GM18502 (cell line): ENCODE data around the gene YIPF4.
"Not testable (repeated sequence)": the region's sequence is repeated elsewhere in the genome, so short reads cannot be mapped to it uniquely, and the experiment has no call there.

Source experiments
- ATAC-seq: cut with Tn5 transposase; IDR thresholded peaks from one replicate; pipeline ENCODE4 v1.9.1; 2021; ENCODE audit warnings: mild to moderate bottlenecking; ENCODE audit not compliant: unreplicated experiment, poor library complexity

YIPF4 gene

DNA sequence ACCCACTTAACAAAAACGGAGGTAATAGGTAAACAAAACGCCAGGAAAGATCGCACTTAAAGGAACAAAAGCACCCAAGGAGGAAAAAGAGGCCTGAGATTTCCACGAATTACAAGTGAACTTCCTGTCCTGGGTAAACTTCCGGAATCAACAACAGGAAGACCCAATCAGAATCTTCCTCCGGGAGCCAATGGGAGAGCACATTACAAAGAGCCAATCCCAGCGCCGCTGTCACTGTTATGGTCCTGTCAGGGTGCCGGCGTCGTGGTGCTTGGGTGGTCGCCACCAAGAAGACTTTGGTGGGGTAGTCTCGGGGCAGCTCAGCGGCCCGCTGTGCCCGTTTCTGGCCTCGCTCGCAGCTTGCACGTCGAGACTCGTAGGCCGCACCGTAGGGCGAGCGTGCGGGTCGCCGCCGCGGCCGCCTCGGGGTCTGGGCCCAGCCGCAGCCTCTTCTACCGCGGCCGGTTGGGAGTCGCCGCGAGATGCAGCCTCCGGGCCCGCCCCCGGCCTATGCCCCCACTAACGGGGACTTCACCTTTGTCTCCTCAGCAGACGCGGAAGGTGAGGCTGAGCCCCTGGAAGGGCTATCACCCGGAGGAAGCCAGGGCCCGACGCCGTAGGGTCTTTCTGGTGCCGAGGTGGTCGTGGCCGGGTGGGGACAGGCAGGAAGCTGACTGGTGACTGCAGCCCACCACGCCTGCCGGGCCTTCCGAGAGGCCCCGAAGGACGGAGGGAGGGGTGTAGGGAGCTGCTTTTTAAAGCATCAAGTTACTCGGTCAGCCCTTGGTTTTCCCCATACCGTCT, at the start of gene YIPF4:
Gene YIPF4 (plus strand): TSS at position 231 of the 804 bp plus-strand sequence. CDS start 252 bp downstream, at position 483.
- peak; percentile 99 for ATAC-seq

DNA sequence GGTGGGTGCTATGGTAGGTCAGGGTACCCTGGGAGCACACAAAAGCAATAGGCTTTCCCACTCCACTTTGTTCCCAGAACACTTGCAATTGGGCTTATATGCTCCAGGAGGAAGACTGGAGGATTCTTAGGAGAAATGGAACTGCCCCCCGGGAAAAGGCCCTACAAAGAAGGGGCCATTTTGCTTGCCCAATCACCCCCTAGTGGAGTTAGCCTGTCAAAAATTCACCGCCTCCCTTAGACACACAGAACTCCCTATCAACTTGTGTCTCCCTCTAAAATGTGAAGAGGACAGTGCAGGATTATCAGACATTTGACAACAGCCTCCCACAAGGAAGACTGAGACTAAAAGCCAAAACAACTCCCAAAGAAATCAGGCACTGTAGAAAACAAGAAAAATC, 49.5 kb upstream of the YIPF4 start:
- no peak for ATAC-seq

- ATAC-seq: no peak
Measured at GRCh38 chr2:32229635-32230034, 48.1 kb upstream of the YIPF4 start.

DNA sequence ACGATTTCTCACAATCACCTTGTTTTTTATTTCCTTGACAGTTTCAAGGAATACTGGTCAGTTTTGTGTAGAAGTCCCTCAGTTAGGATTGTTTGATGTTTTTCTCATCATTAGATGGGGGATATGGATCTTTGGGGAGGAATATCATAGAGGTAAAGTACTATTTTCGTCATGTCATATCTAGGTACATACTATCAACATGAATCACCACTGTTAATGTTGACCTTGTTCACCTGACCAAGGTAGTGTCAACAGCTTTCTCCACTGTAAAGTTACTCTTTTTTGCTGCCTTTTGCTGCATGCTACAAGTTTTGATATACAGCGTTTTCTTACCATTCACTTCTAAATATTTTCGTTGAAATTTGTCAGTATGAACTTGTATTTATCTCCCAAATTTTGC, 45.7 kb upstream of the YIPF4 start:
- no peak for ATAC-seq

GRCh38 chr2:32235315-32235714, 42.4 kb upstream of the YIPF4 start:
- ATAC-seq: no peak

DNA sequence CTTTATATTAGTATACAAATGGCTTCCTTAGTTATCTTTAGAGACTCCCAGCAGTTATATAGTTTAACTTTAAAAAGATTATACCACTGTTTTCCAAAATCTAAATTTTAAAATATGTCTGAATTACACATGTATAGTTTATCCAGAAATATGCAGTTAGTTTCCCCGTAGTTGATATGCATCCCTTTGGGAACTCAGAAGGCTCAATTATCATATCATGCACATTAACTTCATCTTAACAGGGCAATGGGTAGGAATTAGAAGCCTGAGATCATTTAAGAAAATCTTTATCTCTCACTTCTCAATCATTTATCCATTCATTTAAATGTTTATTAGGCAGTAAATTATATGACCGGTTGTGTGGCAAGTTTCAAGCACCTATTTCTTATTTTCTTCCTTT, 40.2 kb upstream of the YIPF4 start:
- no peak for ATAC-seq

- ATAC-seq: no peak
Measured at GRCh38 chr2:32237996-32238395, 39.7 kb upstream of the YIPF4 start.

DNA sequence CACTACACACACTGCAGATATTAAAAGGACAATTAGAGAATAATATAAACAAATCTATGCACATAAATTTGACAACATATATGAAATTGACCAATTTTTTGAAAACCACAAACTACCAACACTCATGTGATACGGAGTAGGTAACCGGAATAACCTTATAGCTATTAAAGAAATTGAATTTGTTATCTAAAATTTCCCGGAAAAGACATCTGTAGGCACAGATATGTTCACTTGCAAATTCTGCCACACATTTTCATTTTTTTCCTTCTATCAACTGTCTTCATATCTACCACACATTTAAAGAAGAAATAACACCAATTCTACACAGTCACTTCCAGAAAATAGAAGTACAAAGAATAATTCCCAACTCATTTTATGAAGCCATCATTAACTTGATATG, 35.4 kb upstream of the YIPF4 start:
- ATAC-seq: no peak

DNA sequence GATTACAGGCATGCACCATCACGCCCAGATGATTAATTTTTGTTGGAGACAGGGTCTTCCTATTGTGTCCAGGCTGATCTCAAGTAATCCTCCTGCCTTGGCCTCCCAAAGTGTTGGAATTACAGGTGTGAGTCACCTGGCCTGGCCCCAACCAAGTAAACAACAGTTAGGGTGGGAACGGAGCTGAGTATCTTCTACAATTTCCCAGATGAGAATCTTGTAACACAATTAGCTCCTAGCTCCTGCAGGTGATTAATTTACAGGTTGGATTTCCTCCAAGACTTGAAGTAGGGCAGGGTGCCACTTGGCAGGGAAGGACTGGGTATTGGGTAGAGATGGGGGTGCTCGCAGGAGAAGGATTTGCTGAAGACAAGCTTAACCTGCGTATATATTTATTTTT, 30.8 kb upstream of the YIPF4 start:
- no peak for ATAC-seq

- no peak for ATAC-seq
Measured at GRCh38 chr2:32248299-32248698, 29.4 kb upstream of the YIPF4 start.

DNA sequence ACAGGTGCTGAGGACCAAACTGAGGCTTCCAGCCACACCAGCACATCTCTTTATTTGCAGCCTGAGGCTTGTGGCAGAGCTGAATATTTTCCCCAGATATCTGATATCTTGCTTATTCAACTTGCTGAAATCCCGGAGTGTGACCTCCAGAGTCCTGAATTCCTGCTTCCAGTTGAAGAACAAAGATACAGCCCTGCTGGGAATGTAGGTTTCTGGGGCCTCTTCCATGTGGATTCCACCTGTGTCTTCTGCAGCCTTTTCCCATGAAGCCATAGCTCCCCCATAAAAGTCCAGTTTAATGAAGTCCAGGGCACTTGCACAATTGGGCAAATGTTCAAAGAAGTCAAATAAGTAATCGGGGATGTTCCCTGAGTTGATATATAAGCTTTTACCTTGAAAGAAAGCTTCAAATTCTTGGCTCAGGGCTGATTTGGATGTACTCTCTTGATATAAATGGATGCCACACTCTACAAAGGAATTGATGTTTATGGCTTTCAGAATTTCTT, 27.9 kb upstream of the YIPF4 start:
- no peak for ATAC-seq

GRCh38 chr2:32250290-32250689, 27.4 kb upstream of the YIPF4 start:
- no peak for ATAC-seq

DNA sequence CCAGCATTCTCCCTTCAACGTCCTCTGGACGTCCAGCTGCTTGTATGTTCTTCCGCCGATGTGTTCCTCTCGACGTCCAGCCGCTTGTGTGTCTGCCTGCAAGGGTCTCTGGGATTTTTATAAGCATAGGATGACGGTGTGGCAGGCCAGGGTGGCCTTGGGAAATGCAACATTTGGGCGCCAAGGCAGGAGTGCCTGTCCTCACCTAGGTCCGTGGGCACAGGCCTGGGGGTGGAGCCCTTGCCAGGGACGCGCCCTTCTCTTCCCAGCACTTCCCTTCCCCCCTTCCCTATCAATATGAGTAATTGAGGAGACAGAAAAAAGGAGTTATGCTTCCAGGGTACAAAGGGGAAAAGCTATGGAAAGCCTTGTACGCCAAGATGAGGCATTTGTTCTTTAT, 19.5 kb upstream of the YIPF4 start:
- ATAC-seq: no peak

DNA sequence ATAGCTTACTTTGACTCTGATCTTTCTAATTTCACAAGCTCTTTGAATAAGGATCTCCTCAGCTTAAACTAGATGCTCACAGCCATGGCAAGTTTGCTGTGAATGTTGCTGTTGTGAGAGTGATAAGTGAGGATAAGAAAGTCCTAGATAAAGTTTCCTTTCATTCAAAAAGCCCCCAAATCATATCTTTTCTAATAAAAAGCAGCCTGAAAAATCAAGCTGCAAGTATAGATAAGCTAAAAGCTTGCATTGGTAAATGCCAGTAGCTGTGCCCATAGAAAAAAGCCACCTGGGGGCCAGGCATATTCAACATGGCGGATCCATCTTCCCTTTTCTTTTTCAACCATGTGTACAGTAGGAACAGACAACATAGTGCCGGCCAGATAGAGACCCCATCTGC, 17.3 kb upstream of the YIPF4 start:
- no peak for ATAC-seq

GRCh38 chr2:32262105-32262504, 15.6 kb upstream of the YIPF4 start:
- ATAC-seq: no peak

DNA sequence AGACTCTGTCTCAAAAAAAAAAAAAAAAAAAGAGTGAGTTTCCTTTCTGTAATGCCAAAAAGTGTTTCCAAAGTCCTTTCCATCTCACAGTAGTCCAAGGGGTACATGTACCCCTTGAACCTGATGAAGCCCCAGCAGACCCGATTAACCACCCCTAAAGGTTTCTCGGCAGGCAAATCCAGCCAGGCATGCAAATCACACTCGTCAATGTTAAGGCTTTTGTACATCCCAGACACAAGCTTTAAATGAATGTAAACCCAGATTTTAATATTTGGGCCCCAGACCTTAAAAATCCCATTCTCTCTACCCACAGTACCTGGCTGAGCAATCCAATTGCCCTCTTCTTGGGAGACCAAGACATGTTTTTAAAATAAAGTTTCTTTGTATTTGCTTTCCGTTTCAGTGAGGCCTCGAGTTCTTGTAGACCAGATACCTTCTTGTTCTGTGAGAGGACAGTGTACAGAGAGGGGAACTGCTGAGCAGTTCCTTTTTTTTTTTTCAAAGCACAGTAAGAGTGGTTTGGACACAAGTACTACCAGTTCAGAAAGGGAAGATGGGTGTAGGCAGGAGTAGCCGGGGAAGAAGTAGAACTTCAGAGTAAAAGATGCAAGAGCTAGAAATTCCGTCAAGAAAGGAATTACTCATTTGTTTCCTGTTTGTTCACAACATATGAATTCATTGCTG, 13.1 kb upstream of the YIPF4 start, which contains the start of gene NLRC4:
Gene NLRC4 (minus strand): TSS at position 465 of the 684 bp plus-strand sequence. CDS start 8,111 bp downstream, outside the sequence.
- peak; percentile 85 for ATAC-seq

DNA sequence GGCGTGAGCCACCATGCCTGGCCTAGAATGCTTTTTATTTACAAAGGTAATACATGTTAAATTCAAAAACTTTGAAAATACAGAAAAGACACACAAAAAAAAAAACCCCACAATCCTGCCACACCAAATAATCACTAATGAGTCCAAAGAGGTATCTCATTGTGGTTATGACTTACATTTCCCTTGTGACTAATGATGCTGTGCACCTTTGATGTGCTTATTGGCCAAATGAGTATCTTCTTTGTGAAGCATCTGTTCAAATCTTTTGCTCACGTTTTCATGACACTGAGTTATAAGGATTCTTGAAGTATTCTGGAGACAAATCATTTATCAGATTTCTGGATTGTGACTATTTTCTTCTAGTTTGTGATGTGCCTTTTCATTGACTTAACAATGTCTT, 6.6 kb upstream of the YIPF4 start:
- no peak for ATAC-seq

DNA sequence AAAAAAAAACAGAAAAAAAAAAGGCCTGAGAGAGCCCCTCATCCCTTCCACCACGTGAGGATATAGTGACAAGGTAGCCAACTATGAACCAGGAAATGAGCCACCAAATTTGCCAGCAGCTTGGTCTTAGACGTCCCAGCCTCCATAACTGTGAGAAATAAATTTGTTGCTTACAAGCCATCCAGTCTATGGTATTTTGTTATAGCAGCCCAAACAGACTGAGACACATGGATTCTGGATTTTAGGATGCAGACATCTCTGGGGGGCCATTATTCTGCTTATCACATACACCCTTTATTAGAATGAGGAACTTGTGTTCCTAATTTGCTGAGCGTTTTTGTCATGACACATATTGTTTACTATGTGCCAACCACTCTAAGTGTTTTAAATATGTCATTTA, 5.4 kb upstream of the YIPF4 start:
- ATAC-seq: no peak

GRCh38 chr2:32274289-32274688, 3.4 kb upstream of the YIPF4 start:
- ATAC-seq: no peak

GRCh38 chr2:32275790-32276189, 1.9 kb upstream of the YIPF4 start:
- not testable (repeated sequence) for ATAC-seq

GRCh38 chr2:32277363-32277673, 386 bp upstream of the YIPF4 start:
- peak; percentile 5 for ATAC-seq

- ATAC-seq: no peak
Measured at GRCh38 chr2:32278478-32278853, 762 bp downstream of the YIPF4 start.
